H1 (cell line): ENCODE measurements around the gene NEURL1. TPM values are rescaled to one million over a fixed set of nuclear protein-coding genes. Genes with fewer than 3 reads are reported as not detected.

ENCODE experiments used
- CTBP2 ChIP-seq: IDR thresholded peaks from 2 replicates; pipeline ENCODE4 v1.7.0; 2011; ENCODE audit warnings: borderline replicate concordance, mild to moderate bottlenecking, moderate library complexity, mixed read lengths, low read length; ENCODE audit not compliant: insufficient read depth, insufficient read length
- RAD21 ChIP-seq, 2 experiments: IDR thresholded peaks in 1 of 2; conservative IDR thresholded peaks in 1 of 2; 2 replicates each; pipeline ENCODE4 v1.6.1; 2011; ENCODE audit warnings: low read depth in 2 of 2, low read length in 2 of 2, improper control_type of control experiment in 1 of 2, inconsistent platforms in 1 of 2, mild to moderate bottlenecking in 1 of 2, moderate library complexity in 1 of 2
- SUZ12 ChIP-seq: fragments of 200-600 bp; sonication (generic); IDR thresholded peaks from 2 replicates; pipeline ENCODE4 v1.6.1; 2012; ENCODE audit warnings: mild to moderate bottlenecking, inconsistent platforms, low read length, moderate library complexity, mixed read lengths
- polyA plus RNA-seq, 7 experiments: library from polyadenylated mRNA; depleted of rRNA in 3 of 7; stranded (reverse) in 5 of 7; unstranded in 2 of 7; fragments of >200 nt in 5 of 7; fragments of 200-250 nt in 2 of 7; gene quantifications; 1 replicate in 5 of 7; 2 replicates in 1 of 7; 4 replicates in 1 of 7; pipeline versions ENCODE4 v1.2.1 to v1.2.3, GENCODE V29; 2011 to 2013; ENCODE audit warnings: missing spikeins in 2 of 7, mixed read lengths in 2 of 7
- total RNA-seq: library from RNA; stranded (reverse); fragmentation: NEBNext Ultra II Directional; extraction: Animal tissue kit (Norgen Biotek cat#: 25700); gene quantifications from 2 replicates; pipeline ENCODE4 v1.2.1, GENCODE V29; 2021
- TF ChIP-seq, protein P1 (sequence below): IDR thresholded peaks from 2 replicates; pipeline ENCODE4 v1.6.1; 2011; ENCODE audit warnings: low read length, improper control_type of control experiment
- TF ChIP-seq, protein P2 (sequence below): IDR thresholded peaks from 2 replicates; pipeline ENCODE4 v1.6.1; 2012; ENCODE audit warnings: inconsistent platforms

Gene NEURL1
- total and polyA plus RNA-seq, 2 of the 8 experiments (the other 6 are each of a cell fraction or from before 2014, with no cell fraction given) = 0.54 to 0.58 TPM

DNA sequence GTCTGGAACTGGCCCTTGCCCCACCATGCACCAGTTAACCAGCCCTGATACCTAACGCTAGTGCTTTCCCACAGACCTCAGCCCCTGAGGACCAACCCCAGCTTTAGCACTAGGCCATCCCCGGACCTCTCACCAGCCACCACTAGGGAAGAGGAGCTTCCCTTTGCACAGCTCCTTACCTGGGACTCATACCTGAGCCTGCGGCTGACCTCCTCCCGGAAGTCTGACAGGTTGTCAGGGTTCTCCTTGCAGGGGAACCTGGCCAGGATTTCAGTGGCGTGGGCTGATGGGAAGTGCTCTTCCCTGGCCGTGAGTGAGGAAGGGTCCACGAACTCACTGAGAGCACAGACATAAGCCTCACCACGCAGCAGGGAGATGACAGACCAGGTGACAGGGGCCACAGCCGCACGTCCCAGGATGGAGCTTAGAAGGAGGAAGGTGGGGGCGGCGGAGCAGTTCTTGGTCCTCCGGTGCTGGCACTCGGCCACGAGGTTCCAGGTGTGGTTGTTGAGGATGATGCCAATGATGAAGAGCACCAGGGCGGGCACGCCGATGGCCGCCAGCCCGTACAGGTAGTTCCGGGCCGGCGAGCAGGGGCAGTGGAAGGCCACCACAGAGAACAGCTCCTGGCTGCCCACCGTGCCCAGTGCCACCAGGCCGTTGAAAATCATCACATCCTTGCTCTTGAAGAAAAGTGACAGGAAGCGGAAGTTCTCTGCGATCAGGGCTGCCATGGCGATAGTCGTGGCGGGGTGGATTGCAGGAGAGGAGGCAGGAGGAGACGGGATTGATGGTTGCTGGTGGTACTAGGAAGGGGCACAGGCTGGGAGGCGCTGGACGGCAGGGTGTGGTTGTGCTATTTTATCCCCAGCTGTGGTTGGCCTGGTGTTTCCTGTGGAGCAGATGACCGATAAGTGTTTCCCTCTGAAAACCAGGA is 44.0 kb upstream of the NEURL1 start (continued):
- TF ChIP-seq, protein P1, sequence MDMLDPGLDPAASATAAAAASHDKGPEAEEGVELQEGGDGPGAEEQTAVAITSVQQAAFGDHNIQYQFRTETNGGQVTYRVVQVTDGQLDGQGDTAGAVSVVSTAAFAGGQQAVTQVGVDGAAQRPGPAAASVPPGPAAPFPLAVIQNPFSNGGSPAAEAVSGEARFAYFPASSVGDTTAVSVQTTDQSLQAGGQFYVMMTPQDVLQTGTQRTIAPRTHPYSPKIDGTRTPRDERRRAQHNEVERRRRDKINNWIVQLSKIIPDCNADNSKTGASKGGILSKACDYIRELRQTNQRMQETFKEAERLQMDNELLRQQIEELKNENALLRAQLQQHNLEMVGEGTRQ = no peak
- TF ChIP-seq, protein P2, sequence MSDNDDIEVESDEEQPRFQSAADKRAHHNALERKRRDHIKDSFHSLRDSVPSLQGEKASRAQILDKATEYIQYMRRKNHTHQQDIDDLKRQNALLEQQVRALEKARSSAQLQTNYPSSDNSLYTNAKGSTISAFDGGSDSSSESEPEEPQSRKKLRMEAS = no peak
- no peak; a peak in 1 of 4 replicates for TF ChIP-seq RAD21 (IDR thresholded peaks at IDR 0.05 in 1 of 2, conservative IDR thresholded peaks at IDR 0.05 in 1 of 2; ENCODE audit: low read depth in 2 of 2, low read length in 2 of 2)
- TF ChIP-seq CTBP2 = no peak
- no peak for TF ChIP-seq SUZ12
